Glomerular visceral epithelial cell (primary cell): ENCODE measurements around the gene RPS16.

Experiments
- DNase-seq: peaks from one replicate; pipeline ENCODE4 v3.0.0-alpha.2; 2016; ENCODE audit errors: extremely low spot score

Gene RPS16

GRCh38 chr19:39422020-39422419, 13.7 kb downstream of the RPS16 start:
- DNase-seq = no peak

- no peak for DNase-seq
These were observed 15.0 kb downstream of the RPS16 start for GRCh38 chr19:39420769-39421168.

- no peak for DNase-seq
These were observed 16.7 kb downstream of the RPS16 start for GRCh38 chr19:39419003-39419402.

- DNase-seq = no peak
These were observed 18.1 kb downstream of the RPS16 start for GRCh38 chr19:39417463-39418181.

GRCh38 chr19:39416152-39417120, 19.3 kb downstream of the RPS16 start:
- DNase-seq = no peak

- no peak for DNase-seq
These were observed 20.4 kb downstream of the RPS16 start for GRCh38 chr19:39415111-39416046.

GRCh38 chr19:39413911-39414608, 21.7 kb downstream of the RPS16 start:
- DNase-seq = peak; percentile 45

- DNase-seq = peak; percentile 55
These were observed 22.4 kb downstream of the RPS16 start for GRCh38 chr19:39413272-39413910.

- DNase-seq = no peak
These were observed 22.9 kb downstream of the RPS16 start for GRCh38 chr19:39412867-39413271.

- peak; percentile 100 for DNase-seq
These were observed 23.5 kb downstream of the RPS16 start, which contains the start of gene PLEKHG2 for GRCh38 chr19:39412100-39412866. PLEKHG2 (plus strand) TSS chr19:39412669; CDS start chr19:39414087, 1,418 bp downstream.

- peak; percentile 94 for DNase-seq
These were observed 24.0 kb downstream of the RPS16 start for GRCh38 chr19:39411832-39412099.

GRCh38 chr19:39411081-39411831, 24.5 kb downstream of the RPS16 start:
- no peak for DNase-seq

GRCh38 chr19:39410831-39411080, 25.0 kb downstream of the RPS16 start:
- no peak for DNase-seq

GRCh38 chr19:39410017-39410830, 25.5 kb downstream of the RPS16 start:
- peak; percentile 41 for DNase-seq

GRCh38 chr19:39409208-39410016, 26.3 kb downstream of the RPS16 start:
- peak; percentile 57 for DNase-seq

GRCh38 chr19:39408392-39409207, 27.1 kb downstream of the RPS16 start:
- DNase-seq = peak; percentile 30
